NK-92 (cell line): ENCODE measurements around the gene DOCK10.

Experiments used
- DNase-seq: peaks from one replicate; lab custom pipeline; 2025; ENCODE audit not compliant: unreplicated experiment; lab: John Stamatoyannopoulos, UW

Gene DOCK10

GRCh38 chr2:224982910-224983711 is 59.2 kb downstream of the DOCK10 start:
- DNase-seq, result no peak

GRCh38 chr2:224982226-224982625 is 60.0 kb downstream of the DOCK10 start:
- no peak for DNase-seq

GRCh38 chr2:224976629-224977525 is 65.4 kb downstream of the DOCK10 start:
- no peak for DNase-seq

GRCh38 chr2:224975761-224976160 is 66.5 kb downstream of the DOCK10 start:
- no peak for DNase-seq

- DNase-seq, result no peak
Observed at GRCh38 chr2:224973112-224974016, 68.9 kb downstream of the DOCK10 start.

- DNase-seq, result no peak
Observed at GRCh38 chr2:224971214-224971613, 71.1 kb downstream of the DOCK10 start.

- DNase-seq, result no peak
Observed at GRCh38 chr2:224970311-224970710, 72.0 kb downstream of the DOCK10 start.

- no peak for DNase-seq
Observed at GRCh38 chr2:224969633-224970260, 72.5 kb downstream of the DOCK10 start.

- no peak for DNase-seq
Observed at GRCh38 chr2:224969095-224969494, 73.2 kb downstream of the DOCK10 start.

GRCh38 chr2:224968051-224968450 is 74.2 kb downstream of the DOCK10 start:
- no peak for DNase-seq

- DNase-seq, result no peak
Observed at GRCh38 chr2:224966613-224967012, 75.7 kb downstream of the DOCK10 start.

- no peak for DNase-seq
Observed at GRCh38 chr2:224959556-224959955, 82.7 kb downstream of the DOCK10 start.

GRCh38 chr2:224958873-224959272 is 83.4 kb downstream of the DOCK10 start:
- DNase-seq, result no peak

- DNase-seq, result no peak
Observed at GRCh38 chr2:224958462-224958857, 83.8 kb downstream of the DOCK10 start.

GRCh38 chr2:224957540-224958461 is 84.5 kb downstream of the DOCK10 start:
- DNase-seq, result no peak

- DNase-seq, result no peak
Observed at GRCh38 chr2:224956706-224957105, 85.6 kb downstream of the DOCK10 start.

- no peak for DNase-seq
Observed at GRCh38 chr2:224954980-224955379, 87.3 kb downstream of the DOCK10 start.

GRCh38 chr2:224952936-224953657 is 89.2 kb downstream of the DOCK10 start:
- DNase-seq, result no peak
